Esophagus muscularis mucosa (tissue), 4 donors: ENCODE results near the gene APP. TPM values are rescaled to one million over a fixed set of nuclear protein-coding genes. Genes with fewer than 3 reads are reported as not detected.

Experiments
- DNase-seq: peaks from one replicate; pipeline ENCODE4 v3.0.0-alpha.2; 2017; ENCODE audit errors: extremely low spot score
- H3K27ac ChIP-seq, 4 donors: fragments of 200-600 bp; sonication (generic); replicated peaks in 1 of 4; 1 replicate in 3 of 4; 2 replicates in 1 of 4; pipeline ENCODE4 v1.5.1; 2016 to 2019; ENCODE audit warnings: mild to moderate bottlenecking in 1 of 4
- H3K27me3 ChIP-seq, 4 donors: fragments of 200-600 bp; sonication (generic); one replicate each; pipeline versions ENCODE4 v1.5.1 to v1.6.0; 2016 to 2019
- H3K36me3 ChIP-seq, 4 donors: fragments of 200-600 bp; sonication (generic); one replicate each; pipeline ENCODE4 v1.5.1; 2016 to 2019
- H3K4me1 ChIP-seq, 4 donors: fragments of 200-600 bp; sonication (generic); one replicate each; pipeline ENCODE4 v1.5.1; 2016 to 2019
- H3K4me3 ChIP-seq, 4 donors: fragments of 200-600 bp; sonication (generic); 1 replicate in 2 of 4; 2 replicates in 2 of 4; pipeline ENCODE4 v1.5.1; 2016 to 2019; ENCODE audit warnings: mild to moderate bottlenecking in 4 of 4, moderate library complexity in 1 of 4
- H3K9me3 ChIP-seq, 4 donors: fragments of 200-600 bp; sonication (generic); 1 replicate in 3 of 4; 2 replicates in 1 of 4; pipeline ENCODE4 v1.5.1; 2016 to 2019
- CTCF ChIP-seq, 3 experiments: fragments of 200-600 bp in 2 of 3; fragments of 450-650 bp in 1 of 3; sonication (generic) in 2 of 3; IDR thresholded peaks; one replicate each; pipeline ENCODE4 v1.5.1; 2017 to 2019; ENCODE audit warnings: antibody characterized with exemption in 3 of 3, mild to moderate bottlenecking in 2 of 3, moderate library complexity in 1 of 3
- EP300 ChIP-seq: sonication (generic); formaldehyde crosslinking; IDR thresholded peaks from one replicate; pipeline ENCODE4 v1.6.1; 2017; ENCODE audit warnings: antibody characterized with exemption
- POLR2A ChIP-seq: fragments of 450-650 bp; IDR thresholded peaks from one replicate; pipeline ENCODE4 v1.6.1; 2017; ENCODE audit warnings: antibody characterized with exemption, moderate library complexity, mild to moderate bottlenecking, low read depth
- POLR2AphosphoS5 ChIP-seq, 2 donors: sonication (generic); formaldehyde crosslinking; IDR thresholded peaks; one replicate each; pipeline ENCODE4 v1.6.1; 2017; ENCODE audit warnings: antibody characterized with exemption in 2 of 2
- WGBS: methylation state at CpG from one replicate; pipeline ENCODE4 v1.1.5; 2018; 5-methylcytosine and 5-hydroxymethylcytosine counted together
- intact Hi-C: fragments of 100-400 bp; cut with DNase I; formaldehyde crosslinking; loops from one replicate; pipeline ENCODE4 v1.15.1; 2023
- total RNA-seq, 4 donors: library from RNA; depleted of rRNA; stranded (reverse); fragments of >200 nt; gene quantifications; one replicate each; pipeline versions ENCODE4 v1.1.0 to v1.2.1, GENCODE V29; 2016

APP gene
- total RNA-seq, 4 donors from 2014 or later = 459 to 790 (median 624) TPM

- TF ChIP-seq POLR2AphosphoS5 (IDR thresholded peaks at IDR 0.05) (no peak), EP300 (no peak), CTCF (IDR thresholded peaks at IDR 0.05) (no peak), POLR2A (no peak)
Observed at GRCh38 chr21:25848309-25848708, 322.3 kb downstream of the APP start.

GRCh38 chr21:25845729-25846256 lies 324.8 kb downstream of the APP start:
- intact Hi-C loops = no loop called here
- Histone ChIP-seq H3K36me3 (no peaks in the 10 kb centered on the region), H3K9me3 (no peaks in the 10 kb centered on the region), H3K4me1 (peaks cover 0 to 12% (median 0%) of the 10 kb centered on the region in 4 donors), H3K27me3 (no peaks in the 10 kb centered on the region), H3K4me3 (no peak overlapping the region), H3K27ac (no peak overlapping the region)
- 65% methylated on average over 5 of the region's 5 CpGs for WGBS
- TF ChIP-seq CTCF (IDR thresholded peaks at IDR 0.05) (no peak), EP300 (no peak), POLR2A (no peak), POLR2AphosphoS5 (IDR thresholded peaks at IDR 0.05) (no peak)
- DNase-seq = no peak

More at GRCh38 chr21:25848309-25848708, 322.3 kb downstream of the APP start:
- Histone ChIP-seq H3K4me3 (no peak overlapping the region), H3K9me3 (no peaks in the 10 kb centered on the region), H3K27me3 (no peaks in the 10 kb centered on the region), H3K27ac (no peak overlapping the region), H3K4me1 (peaks cover 0 to 12% (median 0%) of the 10 kb centered on the region in 4 donors), H3K36me3 (no peaks in the 10 kb centered on the region)
- intact Hi-C loops = no loop called here
- no CpG with 5 or more reads among the region's 2 CpGs for WGBS
- no peak for DNase-seq

- TF ChIP-seq CTCF (IDR thresholded peaks at IDR 0.05) (no peak), POLR2AphosphoS5 (IDR thresholded peaks at IDR 0.05) (no peak), EP300 (no peak), POLR2A (no peak)
- Histone ChIP-seq H3K4me1 (peaks cover 0 to 18% (median 2%) of the 10 kb centered on the region in 4 donors), H3K9me3 (peaks cover 0 to 6% (median 0%) of the 10 kb centered on the region in 4 donors), H3K4me3 (no peak overlapping the region), H3K36me3 (no peaks in the 10 kb centered on the region), H3K27ac (no peak overlapping the region), H3K27me3 (no peaks in the 10 kb centered on the region)
- WGBS = 56% methylated on average over 3 of the region's 3 CpGs
- DNase-seq = no peak
- intact Hi-C loops = no loop called here
Observed at GRCh38 chr21:25842925-25843324, 327.6 kb downstream of the APP start.

- 85% methylated on average over 4 of the region's 4 CpGs for WGBS
- Histone ChIP-seq H3K27me3 (no peaks in the 10 kb centered on the region), H3K9me3 (peaks cover 0 to 7% (median 2%) of the 10 kb centered on the region in 4 donors), H3K4me3 (no peak overlapping the region), H3K36me3 (no peaks in the 10 kb centered on the region), H3K4me1 (peaks cover 0 to 33% (median 21%) of the 10 kb centered on the region in 4 donors), H3K27ac (no peak overlapping the region)
- intact Hi-C loops = no loop called here
- no peak for TF ChIP-seq POLR2A
- TF ChIP-seq CTCF (IDR thresholded peaks at IDR 0.05) = no peak
- no peak for TF ChIP-seq POLR2AphosphoS5 (IDR thresholded peaks at IDR 0.05)
- no peak for TF ChIP-seq EP300
- no peak for DNase-seq
Observed at GRCh38 chr21:25838809-25839208, 331.8 kb downstream of the APP start.
